HEK293T (cell line): Measurements from ENCODE around the gene LCE1F.

ENCODE experiments used
- ARNT ChIP-seq: fragments of 450-650 bp; IDR thresholded peaks from 2 replicates; pipeline ENCODE4 v1.6.1; 2017; ENCODE audit warnings: mild to moderate bottlenecking
- FOXA1 ChIP-seq: fragments of 450-650 bp; IDR thresholded peaks from 2 replicates; pipeline ENCODE4 v1.6.1; 2016; ENCODE audit warnings: mild to moderate bottlenecking
- FOXK2 ChIP-seq: fragments of 450-650 bp; IDR thresholded peaks from 2 replicates; pipeline ENCODE4 v1.6.1; 2016; ENCODE audit warnings: mild to moderate bottlenecking
- FOXM1 ChIP-seq: fragments of 450-650 bp; IDR thresholded peaks from 2 replicates; pipeline ENCODE4 v1.6.1; 2017; ENCODE audit warnings: mild to moderate bottlenecking, borderline replicate concordance
- SP1 ChIP-seq: fragments of 450-650 bp; IDR thresholded peaks from 2 replicates; pipeline ENCODE4 v1.6.1; 2017
- SUZ12 ChIP-seq: fragments of 450-650 bp; IDR thresholded peaks from 2 replicates; pipeline ENCODE4 v1.6.1; 2016; ENCODE audit warnings: mild to moderate bottlenecking
- ZNF384 ChIP-seq: fragments of 450-650 bp; IDR thresholded peaks from 2 replicates; pipeline ENCODE4 v1.6.1; 2016

GRCh38 chr1:152756872-152757271 is 18.1 kb upstream of the LCE1F start:
- no peak for TF ChIP-seq FOXM1
- no peak for TF ChIP-seq SUZ12
- TF ChIP-seq ZNF384 = no peak
- no peak for TF ChIP-seq FOXK2
- TF ChIP-seq FOXA1 = no peak
- no peak for TF ChIP-seq ARNT
- no peak for TF ChIP-seq SP1
